ENCODE results near the gene GLB1L. TPM values are rescaled to one million over a fixed set of nuclear protein-coding genes. Genes with fewer than 3 reads are reported as not detected.

GLB1L gene
- total and polyA plus RNA-seq, 5 experiments from 2014 or later, result 0.62 to 2.7 (median 1.8) TPM

DNA sequence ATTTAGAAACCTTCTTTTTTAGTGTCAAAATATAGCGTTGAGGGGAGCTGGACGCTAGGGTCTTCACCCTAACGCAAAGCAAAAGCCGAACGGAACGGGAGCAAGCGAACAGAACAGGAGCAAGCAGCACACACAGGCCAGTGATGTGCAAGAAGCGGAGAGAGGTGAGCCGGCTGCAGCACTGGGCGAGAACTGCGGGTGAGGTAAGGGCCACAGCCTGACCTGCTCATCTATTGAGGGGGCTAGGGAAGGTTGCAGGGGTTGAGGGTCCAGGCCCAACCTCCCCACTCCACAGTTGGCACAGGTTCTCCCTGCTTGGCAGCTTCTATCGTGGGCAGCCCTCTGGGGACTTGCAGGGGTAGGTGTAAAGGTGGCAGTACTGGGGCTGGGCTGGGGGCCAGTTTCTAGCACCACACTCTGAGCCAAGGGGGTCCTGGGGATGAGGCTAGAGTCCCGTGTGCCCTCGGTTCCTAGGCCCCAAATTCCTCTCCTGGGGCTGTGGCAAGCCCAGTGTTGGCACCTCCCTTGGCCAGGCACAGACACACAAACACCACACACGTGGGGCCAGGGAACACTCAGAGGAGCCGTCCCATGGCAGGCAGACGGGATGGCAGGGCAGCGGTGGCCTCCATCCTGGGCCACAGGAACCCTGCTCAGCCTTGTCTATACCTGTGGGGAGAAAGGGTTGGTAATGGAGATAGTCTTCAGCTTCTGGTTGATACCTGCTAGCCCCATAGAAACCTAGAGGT is 25.3 kb downstream of the GLB1L start:
- Mint-ChIP-seq H3K27ac (peak overlapping the region in 5 of 10 donors; percentile 14 to 89 (median 52)), H3K9me3 (no peaks in the 10 kb centered on the region), H3K27me3 (no peaks in the 10 kb centered on the region), H3K4me1 (peaks cover 19 to 35% (median 30%) of the 10 kb centered on the region in 4 donors), H3K4me3 (peak overlapping the region in 9 of 10 donors; percentile 4 to 91 (median 53)), H3K36me3 (peaks cover 4 to 48% (median 16%) of the 10 kb centered on the region in 3 donors)
- ATAC-seq (no peak), DNase-seq (no peak)
- POLR2A ChIA-PET, result interaction anchor here (1.4 to 5.0 kb wide), 6 partner anchors 8 to 43 kb away, joined by 7 to 62 read pairs (median 24); partner anchors contain the start of genes ANKZF1, ATG9A, CNPPD1 and GLB1L

DNA sequence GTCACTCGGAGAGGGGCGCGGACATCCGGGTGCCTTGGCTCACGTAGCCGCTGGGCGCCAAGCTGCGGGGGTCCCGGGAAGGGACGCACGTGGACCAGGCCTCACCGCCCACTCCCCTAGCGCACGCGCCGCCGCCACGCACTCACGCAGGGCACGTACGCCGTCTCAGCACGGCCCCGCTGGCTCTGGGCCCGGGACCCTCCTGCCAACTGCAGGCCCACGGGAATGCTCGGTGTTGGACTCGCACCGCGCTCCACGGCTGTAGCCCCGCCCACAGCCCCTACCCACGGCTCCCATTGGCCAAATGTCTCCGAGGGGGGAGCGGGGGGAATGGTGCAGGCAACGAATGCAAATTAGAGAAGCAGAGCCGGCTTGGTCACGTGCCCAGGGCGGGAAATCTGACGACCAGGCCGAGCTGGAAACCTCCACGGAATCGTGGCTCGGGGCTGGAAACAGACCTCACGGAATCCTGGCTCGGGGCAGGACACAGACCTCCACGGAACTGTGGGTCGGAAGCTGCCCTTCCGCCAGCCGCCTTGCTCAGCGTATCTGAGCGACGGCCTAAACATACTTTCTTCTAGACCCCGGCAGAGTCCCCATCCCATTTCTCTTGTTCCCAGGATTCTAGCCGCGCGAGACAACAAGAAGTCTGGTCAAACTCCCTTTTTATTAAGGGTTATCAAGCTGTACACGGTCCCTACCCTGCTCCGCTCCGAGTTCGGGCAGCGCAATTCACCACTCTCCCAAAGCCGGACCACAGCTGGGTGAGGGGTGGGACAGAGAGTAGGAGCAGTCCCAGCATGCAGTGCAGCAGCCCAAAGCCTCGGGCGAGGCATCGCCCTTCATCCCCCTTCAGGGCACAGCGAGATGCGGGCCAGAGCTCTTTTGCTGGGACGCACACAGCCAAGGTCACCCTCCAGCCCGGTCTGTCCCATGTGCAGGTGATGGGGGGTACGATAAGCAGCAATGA is 26.2 kb downstream of the GLB1L start, which contains the start of gene ABCB6:
TSS of gene ABCB6 (minus strand) at position 227 of the 970 bp plus-strand sequence. CDS start 285 bp downstream, outside the sequence.
- ATAC-seq, result peak; percentile 92
- peaks cover 17 to 31% (median 26%) of the 10 kb centered on the region in 4 donors for H3K4me1 Mint-ChIP-seq
- POLR2A ChIA-PET, result interaction anchor here (0.6 to 5.0 kb wide), 11 partner anchors 9 to 965 kb away, joined by 3 to 62 read pairs (median 6); partner anchors contain the start of genes ANKZF1, ATG9A, CNPPD1 and DNAJB2
- H3K27ac Mint-ChIP-seq, result peak within 1 kb of the TSS; percentile 17 to 89 (median 82)
- peaks cover 0 to 48% (median 11%) of the 10 kb centered on the region in 3 donors for H3K36me3 Mint-ChIP-seq
- no peaks in the 10 kb centered on the region for H3K27me3 Mint-ChIP-seq
- H3K4me3 Mint-ChIP-seq, result peak within 1 kb of the TSS; percentile 75 to 91 (median 82)
- no peaks in the 10 kb centered on the region for H3K9me3 Mint-ChIP-seq
- peak; percentile 74 to 94 (median 84) for DNase-seq

DNA sequence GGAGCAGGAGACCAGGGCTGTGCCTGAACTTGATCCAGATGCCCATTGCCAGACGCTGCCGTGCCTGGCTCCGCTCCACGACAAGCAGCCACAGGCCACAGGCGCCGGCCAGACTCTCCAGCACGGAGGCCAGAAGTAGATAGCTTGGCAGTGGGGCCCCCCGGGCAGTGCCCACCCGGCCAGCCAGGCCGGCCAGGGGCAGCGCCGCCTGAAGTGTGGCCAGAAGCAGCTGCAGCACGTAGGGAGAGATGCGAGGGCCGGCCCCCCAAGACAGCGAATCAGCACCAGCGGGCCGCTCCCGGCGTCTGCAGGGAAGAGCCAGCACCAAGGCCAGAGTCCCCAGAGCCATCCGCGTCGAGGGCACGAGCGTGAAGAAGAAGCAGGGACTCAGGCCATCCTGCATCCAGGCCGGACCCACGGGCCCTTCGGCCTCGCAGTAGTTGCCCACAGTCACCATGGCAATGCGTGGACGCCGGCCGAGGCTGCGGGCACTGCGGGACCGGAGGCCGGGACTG is 27.0 kb downstream of the GLB1L start:
- peaks cover 0 to 42% (median 6%) of the 10 kb centered on the region in 3 donors for H3K36me3 Mint-ChIP-seq
- POLR2A ChIA-PET, result interaction anchor here (0.6 to 5.0 kb wide), 11 partner anchors 10 to 964 kb away, joined by 3 to 62 read pairs (median 6); partner anchors contain the start of genes ANKZF1, ATG9A, CNPPD1 and DNPEP
- peaks cover 17 to 31% (median 26%) of the 10 kb centered on the region in 4 donors for H3K4me1 Mint-ChIP-seq

DNA sequence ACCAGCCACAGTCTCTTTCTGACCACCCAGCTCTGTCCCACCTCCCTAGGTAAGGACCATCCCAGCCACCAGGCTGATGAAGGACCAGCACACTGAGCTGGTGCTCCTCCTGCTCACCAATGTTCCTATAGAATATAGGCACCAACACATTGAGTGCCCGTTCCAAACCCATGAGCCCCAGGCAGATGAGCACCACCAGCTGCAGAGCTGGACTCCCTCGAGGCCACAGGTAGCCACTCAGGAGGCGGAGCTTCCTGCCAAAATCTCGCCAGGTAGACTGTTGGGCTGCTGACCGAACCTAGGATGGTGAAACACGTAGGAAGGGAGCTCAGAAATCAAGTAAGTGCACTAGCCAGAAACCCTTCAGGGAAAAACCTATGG is 28.7 kb downstream of the GLB1L start:
- Mint-ChIP-seq H3K36me3 (peaks cover 0 to 25% (median 4%) of the 10 kb centered on the region in 3 donors), H3K27ac (peak overlapping the region in 2 of 10 donors; percentile 20 to 47)

More for the DNA sequence above, 27.0 kb downstream of the GLB1L start:
- H3K4me3 Mint-ChIP-seq, result peak overlapping the region; percentile 75 to 91 (median 82)
- H3K9me3 Mint-ChIP-seq, result no peaks in the 10 kb centered on the region
- no peaks in the 10 kb centered on the region for H3K27me3 Mint-ChIP-seq
- H3K27ac Mint-ChIP-seq, result peak overlapping the region; percentile 17 to 87 (median 74)
- DNase-seq (peak in 2 of 10 donors; percentile 21 to 33), ATAC-seq (peak; percentile 49 to 52)

DNA sequence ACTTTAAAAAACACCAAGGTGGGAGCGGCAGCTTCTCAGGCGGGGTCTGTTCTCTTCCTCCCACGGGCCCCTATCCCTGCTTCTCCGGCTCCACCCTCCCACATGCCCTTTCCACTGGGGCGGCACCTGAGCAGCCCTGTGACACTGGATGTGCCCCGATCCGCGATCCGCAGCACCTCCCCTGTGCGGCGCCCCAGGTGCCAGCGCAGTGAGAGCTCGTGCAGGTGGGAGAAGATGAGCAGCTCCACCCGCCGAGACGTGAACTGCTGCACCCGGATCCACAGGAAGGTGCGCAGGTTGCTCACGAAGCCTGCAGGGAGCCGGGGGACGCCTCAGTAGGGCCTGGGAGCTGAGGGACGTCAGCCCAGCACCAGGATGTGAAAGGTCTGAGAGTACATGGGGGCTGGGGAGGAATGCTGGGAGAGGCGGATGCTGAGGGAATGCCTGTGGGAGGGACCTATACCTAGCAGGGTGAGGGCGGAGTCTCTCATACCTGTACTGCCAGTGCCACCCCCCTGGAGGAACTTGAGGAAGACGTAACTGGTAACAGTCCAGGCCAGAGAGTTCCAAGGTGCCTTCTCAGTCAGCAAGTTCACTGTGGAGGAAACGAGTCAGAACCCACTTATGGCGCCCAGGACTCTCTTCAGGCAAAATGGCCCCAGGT is 29.2 kb downstream of the GLB1L start:
- H3K36me3 Mint-ChIP-seq, result peaks cover 0 to 21% (median 1%) of the 10 kb centered on the region in 3 donors
- no peak for ATAC-seq
- POLR2A ChIA-PET, result interaction anchor here (0.9 to 5.0 kb wide), 5 partner anchors 8 to 39 kb away, joined by 3 to 50 read pairs (median 18); partner anchors contain the start of genes ANKZF1, ATG9A, CNPPD1 and TUBA4A
- peaks cover 17 to 40% (median 31%) of the 10 kb centered on the region in 4 donors for H3K4me1 Mint-ChIP-seq
- no peaks in the 10 kb centered on the region for H3K9me3 Mint-ChIP-seq
- peak overlapping the region in 2 of 10 donors; percentile 8 to 14 for H3K27ac Mint-ChIP-seq
- H3K27me3 Mint-ChIP-seq, result no peaks in the 10 kb centered on the region
- H3K4me3 Mint-ChIP-seq, result peak overlapping the region in 1 of 10 donors; percentile 20
- DNase-seq, result peak in 1 of 10 donors; percentile 51

More for the DNA sequence above, 28.7 kb downstream of the GLB1L start:
- Mint-ChIP-seq H3K4me1 (peaks cover 15 to 38% (median 26%) of the 10 kb centered on the region in 4 donors), H3K4me3 (peak overlapping the region in 3 of 10 donors; percentile 12 to 40 (median 20)), H3K27me3 (no peaks in the 10 kb centered on the region), H3K9me3 (no peaks in the 10 kb centered on the region)
- POLR2A ChIA-PET, result interaction anchor here (0.9 to 5.0 kb wide), 5 partner anchors 9 to 40 kb away, joined by 3 to 50 read pairs (median 18); partner anchors contain the start of genes ANKZF1, ATG9A, CNPPD1 and TUBA4A
- DNase-seq, result no peak
- no peak for ATAC-seq

DNA sequence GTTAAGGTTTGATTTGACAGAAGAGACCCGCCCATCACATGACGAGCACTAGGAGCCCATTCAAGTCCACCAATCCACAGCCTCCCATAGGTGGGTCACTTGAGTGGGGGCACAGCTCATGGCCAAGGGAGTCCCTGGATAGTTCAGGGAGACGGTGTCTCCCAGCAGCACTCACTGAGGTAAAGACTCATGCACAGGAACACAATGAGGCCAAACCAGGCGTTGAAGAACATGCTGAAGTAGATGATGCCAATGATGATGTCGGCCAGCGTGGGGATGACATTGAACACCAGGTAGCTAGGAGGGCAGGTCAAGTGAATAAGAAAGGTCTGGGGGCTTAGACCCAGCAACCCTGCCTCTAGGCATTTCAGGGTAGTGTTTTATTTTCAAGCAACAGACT is 30.5 kb downstream of the GLB1L start:
- peak overlapping the region in 1 of 10 donors; percentile 27 for H3K27ac Mint-ChIP-seq
- ATAC-seq (no peak), DNase-seq (no peak)
- POLR2A ChIA-PET, result interaction anchor here (1.1 to 9.9 kb wide), 5 partner anchors 9 to 64 kb away, joined by 3 to 134 read pairs (median 10); partner anchors contain the start of genes CNPPD1, DNAJB2, NHEJ1 and TUBA4A
- no peak overlapping the region for H3K4me3 Mint-ChIP-seq
- no peaks in the 10 kb centered on the region for H3K9me3 Mint-ChIP-seq
- H3K36me3 Mint-ChIP-seq, result peaks cover 0 to 12% (median 0%) of the 10 kb centered on the region in 3 donors
- H3K27me3 Mint-ChIP-seq, result no peaks in the 10 kb centered on the region
- H3K4me1 Mint-ChIP-seq, result peaks cover 20 to 48% (median 39%) of the 10 kb centered on the region in 4 donors

DNA sequence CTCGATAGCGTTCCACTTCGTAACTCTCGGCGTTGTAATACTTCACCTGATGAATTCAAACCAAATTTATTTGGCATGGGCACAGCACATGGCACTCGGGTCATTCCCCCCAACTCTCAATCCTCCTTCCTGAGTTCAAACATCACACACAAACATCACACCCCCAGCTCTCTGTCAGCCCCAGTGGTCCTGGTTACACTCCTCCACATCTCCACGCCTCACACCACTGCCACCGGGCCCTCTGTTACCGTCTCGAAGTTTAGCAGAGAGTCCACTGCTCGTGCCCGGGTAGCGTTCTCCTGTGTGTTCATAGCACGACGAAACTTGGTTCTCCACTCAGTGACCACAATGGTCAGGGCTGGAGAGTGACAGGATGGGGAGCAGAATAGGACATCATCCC is 31.1 kb downstream of the GLB1L start:
- peaks cover 21 to 48% (median 40%) of the 10 kb centered on the region in 4 donors for H3K4me1 Mint-ChIP-seq
- H3K36me3 Mint-ChIP-seq, result peaks cover 0 to 15% (median 0%) of the 10 kb centered on the region in 3 donors
- H3K4me3 Mint-ChIP-seq, result no peak overlapping the region
- DNase-seq, result no peak
- no peak for ATAC-seq
- no peaks in the 10 kb centered on the region for H3K27me3 Mint-ChIP-seq
- H3K9me3 Mint-ChIP-seq, result no peaks in the 10 kb centered on the region
- H3K27ac Mint-ChIP-seq, result peak overlapping the region in 1 of 10 donors; percentile 68
- POLR2A ChIA-PET, result interaction anchor here (1.1 to 23.9 kb wide), 6 partner anchors 8 to 65 kb away, joined by 3 to 674 read pairs (median 8); partner anchors contain the start of genes CNPPD1, DNAJB2, GLB1L and NHEJ1

DNA sequence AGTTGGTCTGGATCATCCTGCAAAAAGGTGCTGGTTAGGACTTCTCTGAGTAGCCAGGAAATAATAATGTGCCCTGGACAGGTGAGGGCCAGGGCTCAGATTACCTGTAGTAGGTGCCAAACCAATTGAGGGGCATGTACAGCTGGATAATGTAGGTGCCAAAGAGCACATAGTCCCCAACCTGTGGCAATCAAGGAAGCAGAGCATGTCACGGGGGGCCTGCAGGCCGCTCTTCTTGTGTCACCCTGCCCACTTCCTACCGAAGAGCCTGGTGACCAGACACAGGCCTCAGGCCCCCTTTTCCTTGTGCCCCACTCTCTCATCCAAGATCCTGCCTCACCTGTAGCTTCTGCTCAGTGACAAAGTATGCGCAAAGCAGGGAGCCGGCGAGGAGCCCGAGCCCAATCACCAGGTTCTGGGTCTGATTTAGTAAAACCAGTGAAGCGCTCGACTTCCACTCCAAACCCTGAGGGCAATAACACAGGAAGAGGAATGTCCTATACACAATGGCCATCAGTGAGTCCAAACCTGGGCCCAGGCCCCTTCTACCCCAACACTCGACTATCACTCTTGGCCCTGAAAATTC is 31.7 kb downstream of the GLB1L start:
- ATAC-seq (no peak), DNase-seq (no peak)
- H3K27ac Mint-ChIP-seq, result peak overlapping the region in 2 of 10 donors; percentile 22 to 79
- H3K4me3 Mint-ChIP-seq, result peak overlapping the region in 1 of 10 donors; percentile 41
- no peaks in the 10 kb centered on the region for H3K9me3 Mint-ChIP-seq
- POLR2A ChIA-PET, result interaction anchor here (1.4 to 23.9 kb wide), 5 partner anchors 31 to 65 kb away, joined by 3 to 674 read pairs (median 10); partner anchors contain the start of genes CNPPD1, DNAJB2, GLB1L and NHEJ1
- H3K27me3 Mint-ChIP-seq, result no peaks in the 10 kb centered on the region
- peaks cover 21 to 50% (median 44%) of the 10 kb centered on the region in 4 donors for H3K4me1 Mint-ChIP-seq
- H3K36me3 Mint-ChIP-seq, result peaks cover 0 to 20% (median 0%) of the 10 kb centered on the region in 3 donors

DNA sequence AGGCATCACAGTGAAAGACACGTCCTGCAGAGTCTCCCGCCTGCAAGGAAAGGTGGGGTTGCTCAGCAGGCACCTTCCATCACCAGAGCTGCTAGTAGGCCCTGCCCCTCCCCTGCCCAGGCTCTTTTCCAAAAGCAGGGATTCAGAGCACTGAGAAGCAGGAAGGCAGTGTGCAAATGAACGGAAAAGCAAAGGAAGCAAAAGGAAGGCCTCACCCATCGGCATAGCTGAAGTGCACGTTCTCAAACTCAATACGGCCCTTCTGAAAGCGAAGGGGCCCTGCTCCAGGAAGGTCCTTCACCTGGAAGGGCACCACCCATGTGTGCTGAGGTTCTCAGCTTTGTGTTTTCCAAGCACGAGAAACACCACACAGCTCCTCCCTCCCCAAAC is 32.2 kb downstream of the GLB1L start:
- peak in 1 of 10 donors; percentile 38 for DNase-seq
- H3K27me3 Mint-ChIP-seq, result no peaks in the 10 kb centered on the region
- peak overlapping the region in 2 of 10 donors; percentile 22 to 79 for H3K27ac Mint-ChIP-seq
- H3K9me3 Mint-ChIP-seq, result no peaks in the 10 kb centered on the region
- H3K4me3 Mint-ChIP-seq, result no peak overlapping the region
- peaks cover 24 to 55% (median 47%) of the 10 kb centered on the region in 4 donors for H3K4me1 Mint-ChIP-seq
- no peak for ATAC-seq
- peaks cover 0 to 26% (median 3%) of the 10 kb centered on the region in 3 donors for H3K36me3 Mint-ChIP-seq
- POLR2A ChIA-PET, result interaction anchor here (1.4 to 23.9 kb wide), 6 partner anchors 32 to 66 kb away, joined by 3 to 674 read pairs (median 18); partner anchors contain the start of genes CNPPD1, DNAJB2, GLB1L and NHEJ1

DNA sequence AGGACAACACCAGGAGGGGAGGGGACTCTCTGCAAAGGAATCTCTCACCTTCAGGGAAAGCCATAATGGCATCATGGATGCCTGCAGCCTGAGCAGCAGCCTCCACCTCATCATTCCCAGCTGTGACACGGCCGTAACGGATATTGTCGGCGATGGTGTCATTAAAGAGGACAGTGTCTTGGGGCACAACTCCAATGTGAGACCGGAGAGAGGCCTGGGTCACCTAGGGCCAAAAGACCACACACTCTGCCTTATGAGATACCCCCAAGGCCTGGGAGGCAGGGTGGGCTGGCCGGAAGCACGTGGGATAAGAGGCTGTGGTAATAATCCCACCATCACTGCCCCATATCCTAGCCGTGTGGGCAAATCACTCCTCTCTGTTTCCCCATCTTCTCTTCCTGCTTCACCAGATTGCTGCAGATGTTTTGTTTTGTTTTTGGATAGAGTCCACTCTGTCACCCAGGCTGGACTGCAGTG is 34.3 kb downstream of the GLB1L start:
- Mint-ChIP-seq H3K36me3 (peaks cover 0 to 30% (median 3%) of the 10 kb centered on the region in 3 donors), H3K4me3 (peak overlapping the region in 9 of 10 donors; percentile 63 to 85 (median 72)), H3K4me1 (peaks cover 20 to 57% (median 50%) of the 10 kb centered on the region in 4 donors), H3K27me3 (no peaks in the 10 kb centered on the region), H3K27ac (peak overlapping the region; percentile 87 to 98 (median 95)), H3K9me3 (no peaks in the 10 kb centered on the region)
- POLR2A ChIA-PET, result interaction anchor here (0.9 to 23.9 kb wide), 10 partner anchors 13 to 84 kb away, joined by 3 to 674 read pairs (median 6); partner anchors contain the start of genes ANKZF1, ATG9A, CNPPD1 and GLB1L
- ATAC-seq (no peak), DNase-seq (peak in 1 of 10 donors; percentile 37)

Data from naive thymus-derived CD8-positive, alpha-beta T cell (primary cell).